ENCODE measurements around the gene RPL14.

The RPL14 gene

DNA sequence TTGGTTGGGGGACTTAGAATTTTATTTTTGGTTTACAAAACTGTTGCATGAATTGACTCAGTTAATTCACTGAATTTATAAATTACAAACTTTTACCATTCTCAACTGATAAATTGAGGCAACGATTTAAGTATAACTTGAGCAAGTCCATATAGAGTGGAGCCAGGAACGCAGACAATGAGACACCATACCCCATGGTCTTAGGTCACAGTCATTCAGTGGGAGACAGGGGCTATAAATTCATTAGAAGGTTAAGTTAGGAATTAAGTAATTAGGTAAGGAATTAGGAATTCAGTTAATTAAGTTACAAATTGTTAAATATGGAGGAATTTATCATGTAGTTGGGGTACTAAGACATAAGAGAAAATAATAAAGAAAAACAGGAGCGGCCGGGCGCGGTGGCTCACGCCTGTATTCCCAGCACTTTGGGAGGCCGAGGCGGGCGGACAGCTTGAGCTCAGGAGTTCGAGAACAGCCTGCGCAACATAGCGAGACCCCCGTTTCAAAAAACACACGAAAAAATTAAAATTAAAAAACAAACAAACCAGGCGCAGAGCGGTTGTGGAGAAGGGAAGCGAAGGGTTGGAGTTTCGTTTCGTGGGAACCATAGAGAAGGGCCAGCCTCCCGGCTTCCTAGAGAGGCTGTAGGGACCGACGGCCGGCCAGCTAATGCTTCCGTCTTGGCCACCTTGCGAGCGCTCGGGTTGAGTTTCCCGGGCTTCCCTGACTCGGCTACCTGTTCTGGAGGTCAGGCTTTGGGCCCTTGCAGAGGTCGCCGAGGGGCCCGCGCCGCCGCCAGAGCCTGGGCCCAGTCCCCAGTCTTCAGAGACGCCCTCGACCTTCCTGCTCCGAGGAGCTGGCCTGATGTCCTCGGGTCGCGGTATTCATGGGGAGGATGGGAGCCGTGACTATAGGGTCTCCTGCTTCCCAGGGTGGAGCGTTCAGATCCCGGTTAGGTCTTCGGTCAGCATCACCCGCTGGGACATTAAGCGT, 19.6 kb downstream of the RPL14 start, which contains the start of gene ZNF619:
TSS of gene ZNF619 (plus strand) at position 645 of the 993 bp plus-strand sequence. CDS start 858 bp downstream, outside the sequence.
- peak; percentile 97 for ATAC-seq (replicated peaks)

DNA sequence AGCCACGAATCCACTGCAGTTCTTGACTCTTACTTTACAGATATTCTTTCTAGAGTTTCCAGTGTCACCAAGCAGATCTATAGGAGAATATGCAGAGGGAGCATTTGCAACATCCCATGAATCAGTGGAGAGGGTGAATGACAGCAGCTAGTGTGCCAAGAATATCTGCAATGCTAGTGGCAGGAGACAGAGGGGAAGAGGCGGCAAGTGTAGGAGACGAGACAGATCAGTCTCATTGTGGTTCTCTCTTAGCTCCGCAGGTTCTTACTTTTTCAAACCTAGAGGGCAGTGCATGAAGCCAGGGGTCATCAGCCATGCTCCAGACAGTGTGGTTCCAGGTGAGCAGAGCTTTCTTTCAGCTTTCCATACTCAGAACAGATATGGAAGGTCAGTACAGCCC, 20.5 kb downstream of the RPL14 start:
- peaks cover 20 to 38% of the 10 kb centered on the region in 2 donors for H3K4me1 Mint-ChIP-seq
- H3K4me3 Mint-ChIP-seq: peak overlapping the region; percentile 92 to 95
- DNase-seq: no peak
- H3K27ac Mint-ChIP-seq: peak overlapping the region; percentile 95
- H3K9me3 Mint-ChIP-seq: no peaks in the 10 kb centered on the region
- no peaks in the 10 kb centered on the region for H3K27me3 Mint-ChIP-seq
- ATAC-seq (replicated peaks): no peak
- H3K36me3 Mint-ChIP-seq: peaks cover 37 to 38% of the 10 kb centered on the region in 2 donors

More for the DNA sequence above, 19.6 kb downstream of the RPL14 start, which contains the start of gene ZNF619:
- Mint-ChIP-seq H3K27ac (peak within 1 kb of the TSS; percentile 95), H3K36me3 (peaks cover 30 to 31% of the 10 kb centered on the region in 2 donors), H3K4me3 (peak within 1 kb of the TSS; percentile 92 to 95), H3K4me1 (peaks cover 20 to 30% of the 10 kb centered on the region in 2 donors), H3K27me3 (no peaks in the 10 kb centered on the region), H3K9me3 (no peaks in the 10 kb centered on the region)
- DNase-seq: peak; percentile 69

DNA sequence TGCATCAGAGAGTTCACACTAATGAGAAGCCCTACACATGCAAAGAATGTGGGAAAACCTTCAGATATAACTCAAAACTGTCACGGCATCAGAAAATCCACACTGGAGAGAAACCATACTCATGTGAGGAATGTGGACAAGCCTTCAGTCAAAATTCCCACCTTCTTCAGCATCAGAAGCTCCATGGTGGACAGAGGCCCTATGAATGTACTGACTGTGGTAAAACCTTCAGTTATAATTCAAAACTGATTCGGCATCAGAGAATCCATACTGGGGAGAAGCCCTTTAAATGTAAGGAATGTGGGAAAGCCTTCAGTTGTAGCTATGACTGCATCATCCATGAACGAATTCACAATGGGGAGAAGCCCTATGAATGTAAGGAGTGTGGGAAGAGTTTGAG, 30.0 kb downstream of the RPL14 start:
- Mint-ChIP-seq H3K4me3 (no peak overlapping the region), H3K27ac (no peak overlapping the region), H3K36me3 (peaks cover 58 to 66% of the 10 kb centered on the region in 2 donors), H3K4me1 (peaks cover 2 to 4% of the 10 kb centered on the region in 2 donors), H3K27me3 (no peaks in the 10 kb centered on the region), H3K9me3 (peaks cover 14 to 15% of the 10 kb centered on the region in 2 donors)
- DNase-seq (no peak), ATAC-seq (replicated peaks) (no peak)

DNA sequence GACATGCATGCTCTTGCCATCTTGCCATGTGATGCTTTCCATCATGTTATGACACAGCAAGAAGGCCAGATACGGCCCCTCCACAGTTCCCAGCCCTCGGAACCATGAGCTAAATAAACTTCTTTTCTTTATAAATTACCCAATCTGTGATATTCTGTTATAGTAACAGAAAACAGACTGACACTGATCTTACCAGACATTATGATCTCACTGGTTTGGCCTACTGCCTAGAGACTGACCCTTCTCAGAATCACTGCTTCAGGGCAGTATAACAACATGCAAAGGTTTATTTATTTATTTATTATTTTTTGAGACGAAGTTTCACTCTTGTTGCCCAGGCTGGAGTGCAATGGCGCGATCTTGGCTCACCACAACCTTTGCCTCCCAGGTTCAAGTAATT, 33.8 kb downstream of the RPL14 start:
- H3K27me3 Mint-ChIP-seq: no peaks in the 10 kb centered on the region
- H3K36me3 Mint-ChIP-seq: peaks cover 42 to 53% of the 10 kb centered on the region in 2 donors
- H3K4me1 Mint-ChIP-seq: peaks cover 0 to 2% of the 10 kb centered on the region in 2 donors

DNA sequence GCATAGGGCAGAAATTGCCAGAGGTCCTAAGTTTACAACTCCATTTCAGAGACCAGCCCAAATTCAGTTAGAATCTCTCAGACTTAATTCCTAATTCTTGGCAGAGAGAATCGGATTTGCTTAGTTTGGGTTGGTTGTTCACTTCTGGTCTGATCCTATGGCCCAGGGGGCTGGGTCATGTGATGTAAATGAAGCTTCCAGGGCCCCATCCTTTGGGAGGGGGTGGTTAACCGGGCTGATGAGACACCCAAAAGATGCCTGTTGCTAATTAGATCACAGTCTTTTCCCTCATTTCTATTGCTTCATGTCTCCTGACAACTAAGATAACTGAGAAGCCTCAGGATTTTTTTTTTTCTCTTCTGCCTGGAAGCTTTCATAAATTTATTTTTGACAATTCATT, 37.6 kb downstream of the RPL14 start:
- no peak for DNase-seq
- Mint-ChIP-seq H3K4me3 (no peak overlapping the region), H3K9me3 (peaks cover 0 to 1% of the 10 kb centered on the region in 2 donors), H3K27me3 (no peaks in the 10 kb centered on the region), H3K27ac (no peak overlapping the region), H3K36me3 (peaks cover 24 to 25% of the 10 kb centered on the region in 2 donors), H3K4me1 (peaks cover 0 to 2% of the 10 kb centered on the region in 2 donors)
- no peak for ATAC-seq (replicated peaks)

More for the DNA sequence above, 33.8 kb downstream of the RPL14 start:
- DNase-seq (no peak), ATAC-seq (replicated peaks) (no peak)
- Mint-ChIP-seq H3K9me3 (peaks cover 14% of the 10 kb centered on the region in 2 donors), H3K4me3 (no peak overlapping the region), H3K27ac (no peak overlapping the region)

DNA sequence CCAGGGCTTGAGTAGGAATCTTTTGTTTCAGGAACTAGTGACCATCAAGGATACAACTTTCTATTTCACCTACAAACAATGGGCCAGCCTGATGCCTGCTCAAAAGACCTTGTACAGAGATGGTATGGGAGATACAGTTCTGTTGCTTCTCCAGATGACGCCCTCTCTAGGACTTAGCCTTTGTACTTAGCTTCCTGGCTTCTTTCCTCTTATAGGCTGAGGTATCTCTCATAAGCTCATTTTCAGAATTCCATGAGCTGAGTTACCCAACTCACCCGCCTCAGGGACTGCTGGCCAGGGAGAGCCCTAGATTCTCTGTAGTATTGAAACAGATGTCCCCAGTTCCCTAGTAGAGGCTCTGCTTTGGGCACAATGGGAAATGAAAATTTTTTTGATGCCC, 40.1 kb downstream of the RPL14 start:
- Mint-ChIP-seq H3K36me3 (peaks cover 12 to 13% of the 10 kb centered on the region in 2 donors), H3K4me3 (no peak overlapping the region), H3K4me1 (no peaks in the 10 kb centered on the region), H3K27ac (no peak overlapping the region), H3K9me3 (peaks cover 0 to 1% of the 10 kb centered on the region in 2 donors), H3K27me3 (no peaks in the 10 kb centered on the region)
- no peak for DNase-seq
- ATAC-seq (replicated peaks): no peak

DNA sequence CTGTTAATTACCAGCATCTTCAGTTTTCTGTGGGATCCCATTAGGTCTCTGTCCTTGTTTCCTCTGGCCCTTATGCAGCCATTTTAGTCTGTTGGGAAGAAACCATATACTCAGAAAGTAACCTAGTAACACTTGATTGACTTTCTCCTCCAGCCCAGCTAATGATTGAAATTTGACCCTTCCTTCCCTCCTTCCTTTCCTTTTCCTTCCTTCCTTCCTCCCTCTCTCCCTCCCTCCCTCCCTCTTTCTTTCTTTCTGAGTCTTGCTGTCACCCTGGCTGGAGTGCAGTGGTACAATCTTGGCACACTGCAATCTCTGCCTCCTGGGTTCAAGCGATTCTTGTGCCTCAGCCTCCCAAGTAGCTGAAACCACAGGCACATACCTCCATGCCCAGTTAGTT, 42.8 kb downstream of the RPL14 start:
- H3K9me3 Mint-ChIP-seq: peaks cover 0 to 1% of the 10 kb centered on the region in 2 donors

DNA sequence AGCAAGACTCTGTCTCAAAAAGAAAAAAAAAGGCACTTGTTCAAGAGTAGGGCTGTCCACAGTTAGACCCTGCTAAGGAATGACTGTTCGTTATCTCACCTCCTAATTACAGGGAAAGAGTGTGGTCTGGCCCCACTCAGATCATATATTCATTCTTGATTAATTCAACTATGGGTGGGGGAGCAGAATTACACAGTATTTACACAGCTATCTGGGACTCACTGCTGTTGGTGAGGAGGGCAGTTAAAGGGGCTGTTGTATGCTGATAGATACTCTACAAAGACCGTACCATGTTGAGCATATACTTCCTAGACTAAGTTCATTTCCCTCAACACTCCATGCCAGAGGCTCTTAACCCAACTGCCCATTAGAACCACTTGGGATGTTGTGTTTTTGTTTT, 44.9 kb downstream of the RPL14 start:
- H3K27me3 Mint-ChIP-seq: no peaks in the 10 kb centered on the region
- DNase-seq (no peak), ATAC-seq (replicated peaks) (no peak)
- H3K27ac Mint-ChIP-seq: no peak overlapping the region
- H3K36me3 Mint-ChIP-seq: peaks cover 10 to 13% of the 10 kb centered on the region in 2 donors
- H3K4me3 Mint-ChIP-seq: no peak overlapping the region
- peaks cover 5 to 13% of the 10 kb centered on the region in 2 donors for H3K4me1 Mint-ChIP-seq
- peaks cover 0 to 1% of the 10 kb centered on the region in 2 donors for H3K9me3 Mint-ChIP-seq

More for the DNA sequence above, 42.8 kb downstream of the RPL14 start:
- H3K4me1 Mint-ChIP-seq: no peaks in the 10 kb centered on the region
- no peak overlapping the region for H3K27ac Mint-ChIP-seq
- H3K36me3 Mint-ChIP-seq: peaks cover 6 to 10% of the 10 kb centered on the region in 2 donors
- ATAC-seq (replicated peaks) (no peak), DNase-seq (no peak)
- H3K27me3 Mint-ChIP-seq: no peaks in the 10 kb centered on the region
- H3K4me3 Mint-ChIP-seq: no peak overlapping the region

DNA sequence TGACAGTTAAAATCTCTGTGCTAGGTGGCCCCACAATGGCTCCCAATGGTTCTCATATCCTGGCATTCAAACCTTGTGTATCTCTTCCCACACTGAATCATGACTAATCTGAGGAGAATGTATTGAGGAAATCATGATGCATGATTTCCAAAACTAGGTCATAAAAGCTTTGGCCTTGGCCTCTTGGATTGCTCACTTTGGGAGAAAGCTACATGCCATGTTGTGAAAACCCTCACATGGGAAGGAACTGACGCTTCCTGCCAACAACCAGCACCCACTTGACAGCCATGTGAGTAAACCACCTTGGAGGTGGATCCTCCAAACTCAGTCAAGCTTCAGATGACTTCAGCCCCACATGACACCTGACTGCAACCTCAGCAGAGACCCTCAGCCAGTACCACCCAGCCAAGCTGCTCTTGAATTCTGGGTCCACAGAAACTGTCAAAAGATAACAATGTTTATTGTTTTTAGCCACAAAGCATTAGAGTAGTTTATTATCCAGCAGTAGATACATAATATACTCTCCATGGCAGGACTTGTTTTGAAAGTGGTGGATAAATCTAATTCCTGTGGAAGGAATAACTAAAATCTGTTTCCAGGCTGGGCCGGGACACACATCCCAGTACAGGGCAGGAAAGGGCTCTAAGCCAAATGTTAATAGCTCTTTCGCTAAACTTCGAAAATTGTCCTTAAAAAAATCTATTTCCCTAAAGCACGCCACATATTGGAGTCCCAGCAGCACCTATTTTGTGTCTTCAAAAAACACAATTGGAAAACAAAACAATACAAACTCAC, 47.7 kb downstream of the RPL14 start:
- no peak for ATAC-seq (replicated peaks)
- Mint-ChIP-seq H3K4me3 (peak overlapping the region in 1 of 2 donors; percentile 92), H3K4me1 (peaks cover 5 to 34% of the 10 kb centered on the region in 2 donors), H3K27ac (no peak overlapping the region), H3K9me3 (no peaks in the 10 kb centered on the region), H3K27me3 (no peaks in the 10 kb centered on the region), H3K36me3 (peaks cover 20 to 21% of the 10 kb centered on the region in 2 donors)
- no peak for DNase-seq

DNA sequence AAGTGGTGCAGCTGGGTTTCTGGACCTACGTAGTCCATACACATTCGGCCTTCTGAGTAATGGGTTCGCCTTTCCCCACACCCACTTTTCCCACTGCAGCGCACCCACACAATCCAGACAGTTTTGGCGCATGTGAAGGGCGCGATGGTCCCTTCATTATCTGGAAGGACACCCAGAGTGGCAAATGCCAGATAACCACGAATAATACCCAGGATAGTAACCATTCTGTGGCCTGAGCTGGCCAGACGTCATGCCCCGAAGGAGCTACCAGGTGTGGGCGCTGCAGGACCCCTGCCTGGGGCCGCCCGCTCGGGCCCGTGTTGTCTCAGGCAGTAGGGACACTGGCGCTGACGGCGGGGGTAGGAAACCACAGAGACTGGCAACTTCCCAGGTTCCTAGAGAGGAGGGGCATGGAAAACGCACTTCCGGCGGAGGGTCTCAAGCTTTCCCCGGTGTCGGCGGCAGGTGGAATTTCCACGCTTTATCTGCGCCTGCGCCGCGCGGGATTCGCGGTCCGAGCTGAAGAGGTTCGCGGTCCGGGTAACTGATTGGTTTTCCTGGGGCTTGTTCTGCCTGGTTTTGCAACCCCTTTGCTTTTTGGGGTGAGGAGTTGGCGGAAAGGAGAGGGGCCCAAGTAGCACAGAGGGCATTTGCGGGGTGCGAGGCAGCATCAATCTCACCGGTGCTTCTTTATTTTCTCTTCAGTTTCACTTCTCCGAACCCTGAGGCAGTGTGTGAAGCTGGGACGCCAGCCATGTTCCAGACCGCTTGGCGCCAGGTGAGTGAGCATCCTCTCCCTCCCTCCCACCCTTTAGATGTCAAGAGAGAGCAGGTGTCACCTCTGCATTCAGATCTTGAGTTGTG, 48.7 kb downstream of the RPL14 start, which contains the start of gene ZNF620:
TSS of gene ZNF620 (plus strand) at position 441 of the 864 bp plus-strand sequence. CDS start at position 755, 314 bp downstream.
- Mint-ChIP-seq H3K27me3 (no peaks in the 10 kb centered on the region), H3K9me3 (peaks cover 6 to 8% of the 10 kb centered on the region in 2 donors), H3K27ac (peak within 1 kb of the TSS; percentile 92), H3K4me3 (peak within 1 kb of the TSS; percentile 91 to 92), H3K36me3 (peaks cover 30 to 31% of the 10 kb centered on the region in 2 donors), H3K4me1 (peaks cover 12 to 44% of the 10 kb centered on the region in 2 donors)
- DNase-seq: peak; percentile 58
- peak; percentile 84 to 85 for ATAC-seq (replicated peaks)

DNA sequence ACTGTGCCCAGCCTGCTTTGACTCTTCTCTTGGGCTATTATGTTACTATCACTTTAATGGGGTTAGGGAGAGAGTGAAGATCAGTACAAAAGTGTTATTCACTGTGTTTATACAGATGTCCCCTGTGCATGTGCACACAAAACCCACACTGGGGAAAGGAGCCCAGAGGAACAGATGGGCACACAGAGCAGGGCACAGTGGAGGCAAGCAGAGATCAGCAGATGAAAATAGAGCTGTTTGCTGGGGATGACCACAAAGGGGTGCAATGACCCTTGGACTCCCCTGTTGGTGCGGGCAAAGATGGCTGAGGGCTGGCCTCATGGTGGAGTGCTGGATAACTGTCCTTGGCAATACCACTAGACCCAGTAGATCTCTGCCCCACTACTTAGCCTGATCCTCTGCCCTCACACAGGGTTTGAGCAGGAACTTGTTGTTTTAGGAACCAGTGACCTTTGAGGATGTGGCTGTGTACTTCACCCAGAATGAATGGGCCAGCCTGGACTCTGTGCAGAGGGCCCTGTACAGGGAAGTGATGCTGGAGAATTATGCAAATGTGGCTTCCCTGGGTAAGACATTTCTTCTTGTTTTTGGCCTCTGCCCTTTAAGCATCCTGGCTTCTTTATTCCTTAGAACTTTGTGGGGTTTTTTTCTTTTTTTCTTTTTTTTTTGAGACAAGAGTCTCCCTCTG, 54.0 kb downstream of the RPL14 start:
- Mint-ChIP-seq H3K27me3 (no peaks in the 10 kb centered on the region), H3K36me3 (peaks cover 73 to 77% of the 10 kb centered on the region in 2 donors), H3K4me3 (peak overlapping the region; percentile 61 to 69), H3K4me1 (peaks cover 23 to 69% of the 10 kb centered on the region in 2 donors), H3K9me3 (peaks cover 6 to 10% of the 10 kb centered on the region in 2 donors), H3K27ac (peak overlapping the region; percentile 97)
- DNase-seq (peak; percentile 68), ATAC-seq (replicated peaks) (peak; percentile 98 to 99)

DNA sequence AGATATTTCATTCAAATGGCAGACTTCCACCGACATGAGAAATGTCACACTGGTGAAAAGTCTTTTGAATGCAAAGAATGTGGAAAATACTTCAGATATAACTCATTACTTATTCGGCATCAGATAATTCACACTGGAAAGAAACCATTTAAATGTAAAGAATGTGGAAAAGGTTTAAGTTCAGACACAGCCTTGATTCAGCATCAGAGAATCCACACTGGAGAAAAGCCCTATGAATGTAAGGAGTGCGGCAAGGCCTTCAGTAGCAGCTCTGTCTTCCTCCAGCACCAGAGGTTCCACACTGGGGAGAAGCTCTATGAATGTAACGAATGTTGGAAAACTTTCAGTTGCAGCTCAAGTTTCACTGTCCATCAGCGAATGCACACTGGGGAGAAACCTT, 59.1 kb downstream of the RPL14 start:
- Mint-ChIP-seq H3K36me3 (peaks cover 55 to 60% of the 10 kb centered on the region in 2 donors), H3K27me3 (no peaks in the 10 kb centered on the region), H3K27ac (no peak overlapping the region), H3K4me3 (no peak overlapping the region), H3K9me3 (peaks cover 3% of the 10 kb centered on the region in 2 donors), H3K4me1 (peaks cover 9 to 29% of the 10 kb centered on the region in 2 donors)
- no peak for ATAC-seq (replicated peaks)
- no peak for DNase-seq

DNA sequence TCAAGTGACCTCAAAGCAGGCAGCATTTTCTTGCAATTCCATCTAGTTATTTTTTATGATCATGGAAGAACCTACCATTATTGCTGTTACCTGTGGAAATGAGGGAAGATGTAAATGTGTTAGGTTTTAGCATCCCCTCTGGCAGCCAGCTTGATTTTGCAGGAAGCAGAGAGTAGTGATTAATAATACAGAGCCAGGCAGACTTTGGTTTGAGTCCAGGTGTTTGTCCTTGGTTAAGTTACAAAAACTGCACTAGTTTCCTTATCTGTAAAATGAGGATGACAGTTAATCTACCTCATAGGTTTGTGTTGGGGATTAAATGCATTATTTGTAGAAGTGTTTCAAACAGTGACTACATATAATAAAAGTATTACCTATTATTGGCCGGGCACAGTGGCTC, 60.9 kb downstream of the RPL14 start:
- Mint-ChIP-seq H3K27ac (no peak overlapping the region), H3K36me3 (peaks cover 44 to 52% of the 10 kb centered on the region in 2 donors), H3K4me3 (no peak overlapping the region), H3K9me3 (peaks cover 3% of the 10 kb centered on the region in 2 donors), H3K4me1 (peaks cover 3 to 20% of the 10 kb centered on the region in 2 donors), H3K27me3 (no peaks in the 10 kb centered on the region)
- DNase-seq: no peak
- no peak for ATAC-seq (replicated peaks)
